WERI-Rb-1 (cell line): Measurements from ENCODE around the gene RTP1.

Experiments used
- DNase-seq: peaks from one replicate; pipeline ENCODE4 v3.0.0-alpha.2; 2020
- H3K27ac ChIP-seq: fragments of 250-450 bp; sonication (Bioruptor Pico); 2 replicates; pipeline ENCODE4 v1.5.1; 2020; ENCODE audit warnings: mild to moderate bottlenecking, moderate library complexity
- H3K27me3 ChIP-seq: fragments of 250-450 bp; sonication (Bioruptor Pico); 2 replicates; pipeline ENCODE4 v1.5.1; 2021; ENCODE audit warnings: mild to moderate bottlenecking, low read depth, moderate library complexity; ENCODE audit not compliant: insufficient read depth, severe bottlenecking
- H3K36me3 ChIP-seq: fragments of 250-450 bp; sonication (Bioruptor Pico); 2 replicates; pipeline ENCODE4 v1.5.1; 2020; ENCODE audit warnings: mild to moderate bottlenecking, moderate library complexity
- H3K4me3 ChIP-seq: 2 replicates; pipeline ENCODE4 v1.5.1; 2011; ENCODE audit warnings: low read depth, mild to moderate bottlenecking, control low read depth, low read length
- H3K9me3 ChIP-seq: fragments of 250-450 bp; sonication (Bioruptor Pico); 2 replicates; pipeline ENCODE4 v1.5.1; 2021; ENCODE audit warnings: mild to moderate bottlenecking, moderate library complexity; ENCODE audit not compliant: severe bottlenecking
- CTCF ChIP-seq: IDR thresholded peaks from 2 replicates; pipeline ENCODE4 v1.5.1; 2011; ENCODE audit warnings: low read depth, mild to moderate bottlenecking, control low read depth, inconsistent platforms, low read length

The RTP1 gene

GRCh38 chr3:187223799-187224198 is 26.5 kb downstream of the RTP1 start:
- Histone ChIP-seq H3K27me3 (peaks cover 30% of the 10 kb centered on the region), H3K36me3 (no peaks in the 10 kb centered on the region), H3K27ac (no peak overlapping the region), H3K4me3 (no peak overlapping the region), H3K9me3 (no peaks in the 10 kb centered on the region)
- no peak for DNase-seq
- no peak for TF ChIP-seq CTCF

GRCh38 chr3:187227658-187228258 is 30.5 kb downstream of the RTP1 start:
- no peak overlapping the region for H3K4me3 ChIP-seq
- H3K9me3 ChIP-seq: no peaks in the 10 kb centered on the region
- no peak for TF ChIP-seq CTCF
- peaks cover 57% of the 10 kb centered on the region for H3K27me3 ChIP-seq
- no peak overlapping the region for H3K27ac ChIP-seq
- H3K36me3 ChIP-seq: no peaks in the 10 kb centered on the region
- no peak for DNase-seq

GRCh38 chr3:187228740-187229139 is 31.5 kb downstream of the RTP1 start:
- H3K36me3 ChIP-seq: no peaks in the 10 kb centered on the region
- DNase-seq: no peak
- TF ChIP-seq CTCF: no peak
- peaks cover 49% of the 10 kb centered on the region for H3K27me3 ChIP-seq
- H3K9me3 ChIP-seq: no peaks in the 10 kb centered on the region
- no peak overlapping the region for H3K27ac ChIP-seq
- no peak overlapping the region for H3K4me3 ChIP-seq

- H3K27ac ChIP-seq: no peak overlapping the region
- TF ChIP-seq CTCF: no peak
- DNase-seq: no peak
- peaks cover 55% of the 10 kb centered on the region for H3K27me3 ChIP-seq
- no peaks in the 10 kb centered on the region for H3K9me3 ChIP-seq
- no peak overlapping the region for H3K4me3 ChIP-seq
- H3K36me3 ChIP-seq: no peaks in the 10 kb centered on the region
These were observed 32.7 kb downstream of the RTP1 start for GRCh38 chr3:187230011-187230410.

- Histone ChIP-seq H3K4me3 (no peak overlapping the region), H3K27me3 (peaks cover 46% of the 10 kb centered on the region), H3K36me3 (no peaks in the 10 kb centered on the region), H3K9me3 (peaks cover 3% of the 10 kb centered on the region), H3K27ac (no peak overlapping the region)
- no peak for TF ChIP-seq CTCF
- no peak for DNase-seq
These were observed 39.7 kb downstream of the RTP1 start for GRCh38 chr3:187236962-187237361.

GRCh38 chr3:187237741-187238140 is 40.5 kb downstream of the RTP1 start:
- no peak for TF ChIP-seq CTCF
- Histone ChIP-seq H3K4me3 (no peak overlapping the region), H3K27ac (no peak overlapping the region), H3K27me3 (peaks cover 43% of the 10 kb centered on the region), H3K36me3 (no peaks in the 10 kb centered on the region), H3K9me3 (peaks cover 3% of the 10 kb centered on the region)
- no peak for DNase-seq
